GM23338 (cell line): ENCODE results near the gene CIPC. TPM values are rescaled to one million over a fixed set of nuclear protein-coding genes. Genes with fewer than 3 reads are reported as not detected.
A peak's percentile ranks its signal among the peaks of the same experiment; 100 is the strongest.

Source experiments
- ATAC-seq: fragments of 200-7000 bp; cut with Tn5 transposase; 3 replicates; pipeline ENCODE4 v1.9.1; 2020
- DNase-seq: peaks from one replicate; pipeline ENCODE4 v3.0.0-alpha.2; 2015; ENCODE audit warnings: low spot score
- H2AFZ ChIP-seq: fragments of 200-600 bp; sonication (generic); 2 replicates; pipeline ENCODE4 v1.8.0; 2016; ENCODE audit warnings: antibody characterized with exemption, mild to moderate bottlenecking, moderate library complexity
- H3F3A ChIP-seq: fragments of 200-600 bp; sonication (generic); replicated peaks from 2 replicates; pipeline ENCODE4 v1.8.0; 2017; ENCODE audit warnings: antibody characterized with exemption, mixed run types, low read depth
- H3K27ac ChIP-seq: fragments of 200-600 bp; sonication (generic); 2 replicates; pipeline ENCODE4 v1.6.1; 2016; ENCODE audit warnings: low read depth
- H3K27me3 ChIP-seq: fragments of 200-600 bp; sonication (generic); 2 replicates; pipeline ENCODE4 v1.8.0; 2016; ENCODE audit warnings: mild to moderate bottlenecking, mixed run types, moderate library complexity; ENCODE audit not compliant: insufficient read depth
- H3K36me3 ChIP-seq: fragments of 200-600 bp; sonication (generic); 2 replicates; pipeline ENCODE4 v1.8.0; 2016; ENCODE audit warnings: mild to moderate bottlenecking; ENCODE audit not compliant: insufficient read depth
- H3K4me1 ChIP-seq: fragments of 200-600 bp; sonication (generic); 2 replicates; pipeline ENCODE4 v1.8.0; 2016; ENCODE audit warnings: mild to moderate bottlenecking, moderate library complexity; ENCODE audit not compliant: insufficient read depth
- H3K4me2 ChIP-seq: fragments of 200-600 bp; sonication (generic); 2 replicates; pipeline ENCODE4 v1.7.1; 2017; ENCODE audit warnings: mixed run types
- H3K4me3 ChIP-seq: fragments of 200-600 bp; sonication (generic); 2 replicates; pipeline ENCODE4 v1.6.1; 2016; ENCODE audit warnings: mixed run types
- H3K79me2 ChIP-seq: fragments of 200-600 bp; sonication (generic); replicated peaks from 2 replicates; pipeline ENCODE4 v1.8.0; 2017; ENCODE audit warnings: mild to moderate bottlenecking; ENCODE audit not compliant: insufficient read depth
- H3K9me2 ChIP-seq: fragments of 200-600 bp; sonication (generic); 2 replicates; pipeline ENCODE4 v1.8.0; 2017; ENCODE audit not compliant: insufficient read depth
- H4K20me1 ChIP-seq: fragments of 200-600 bp; sonication (generic); replicated peaks from 2 replicates; pipeline ENCODE4 v1.8.0; 2017; ENCODE audit warnings: mild to moderate bottlenecking; ENCODE audit not compliant: insufficient read depth
- H3K27ac Mint-ChIP-seq: 2 replicates; pipeline ENCODE4 v1.8.0; 2020; ENCODE audit warnings: inconsistent platforms, mild to moderate bottlenecking, moderate library complexity, mixed read lengths
- H3K27me3 Mint-ChIP-seq: 3 replicates; pipeline ENCODE4 v1.8.0; 2022; ENCODE audit warnings: low read depth, mild to moderate bottlenecking, moderate library complexity, mixed read lengths, inconsistent platforms; ENCODE audit not compliant: insufficient read depth, poor library complexity
- H3K36me3 Mint-ChIP-seq: 3 replicates; pipeline ENCODE4 v1.8.0; 2021; ENCODE audit warnings: low read depth, mild to moderate bottlenecking, inconsistent platforms, moderate library complexity, mixed read lengths
- H3K4me1 Mint-ChIP-seq: 3 replicates; pipeline ENCODE4 v1.8.0; 2020; ENCODE audit warnings: mild to moderate bottlenecking, inconsistent platforms, mixed read lengths
- H3K4me3 Mint-ChIP-seq: 3 replicates; pipeline ENCODE4 v1.8.0; 2021; ENCODE audit warnings: moderate library complexity, mild to moderate bottlenecking, inconsistent platforms, mixed read lengths
- H3K9me3 Mint-ChIP-seq: 3 replicates; pipeline ENCODE4 v1.8.0; 2020; ENCODE audit warnings: moderate library complexity, mild to moderate bottlenecking, inconsistent platforms, mixed read lengths
- EZH2 ChIP-seq: fragments of 200-600 bp; sonication (generic); IDR thresholded peaks from one replicate; pipeline ENCODE4 v1.8.0; 2017; ENCODE audit warnings: antibody characterized with exemption, mild to moderate bottlenecking, low read depth; ENCODE audit not compliant: unreplicated experiment
- EZH2phosphoT487 ChIP-seq: fragments of 200-600 bp; sonication (generic); IDR thresholded peaks from one replicate; pipeline ENCODE4 v1.8.1; 2018; ENCODE audit warnings: antibody characterized with exemption; ENCODE audit not compliant: unreplicated experiment
- POLR2AphosphoS5 ChIP-seq: IDR thresholded peaks from 2 replicates; pipeline ENCODE4 v1.6.1; 2016; ENCODE audit warnings: antibody characterized with exemption, low read depth
- ZNF331 ChIP-seq: fragments of 250-450 bp; sonication (Bioruptor Pico); IDR thresholded peaks from 2 replicates; pipeline ENCODE4 v1.5.0; 2020; ENCODE audit warnings: low read depth, mild to moderate bottlenecking, moderate library complexity
- polyA plus RNA-seq: library from polyadenylated mRNA; unstranded; fragments of >200 nt; fragmentation: Nextera tagmentation; extraction: Ambion mirVana; gene quantifications from 2 replicates; pipeline ENCODE4 v1.2.1, GENCODE V29; 2016
- total RNA-seq: library from RNA; depleted of rRNA; stranded (reverse); fragments of >200 nt; shearing (Covaris generic); gene quantifications from 2 replicates; pipeline ENCODE4 v1.2.3, GENCODE V29; 2014
- TF ChIP-seq, protein P1 (sequence below): IDR thresholded peaks from one replicate; pipeline ENCODE4 v1.6.1; 2018; ENCODE audit warnings: antibody characterized with exemption; ENCODE audit not compliant: unreplicated experiment
- TF ChIP-seq, protein P2 (sequence below): IDR thresholded peaks from 2 replicates; pipeline ENCODE4 v1.6.1; 2016; ENCODE audit warnings: antibody characterized with exemption
- TF ChIP-seq, protein P3 (sequence below), 2 experiments: fragments of 200-600 bp in 1 of 2; sonication (generic) in 1 of 2; conservative IDR thresholded peaks; 2 replicates each; pipeline versions ENCODE4 v1.5.1 to v1.6.1; 2016 to 2017; ENCODE audit warnings: antibody characterized with exemption in 2 of 2, low read depth in 2 of 2, mild to moderate bottlenecking in 2 of 2, moderate library complexity in 1 of 2

Gene CIPC
- total and polyA plus RNA-seq, 2 experiments from 2014 or later = 8.1 to 36.9 TPM

GRCh38 chr14:77055306-77055705 is 42.8 kb upstream of the CIPC start (continued):
- TF ChIP-seq, protein P1, sequence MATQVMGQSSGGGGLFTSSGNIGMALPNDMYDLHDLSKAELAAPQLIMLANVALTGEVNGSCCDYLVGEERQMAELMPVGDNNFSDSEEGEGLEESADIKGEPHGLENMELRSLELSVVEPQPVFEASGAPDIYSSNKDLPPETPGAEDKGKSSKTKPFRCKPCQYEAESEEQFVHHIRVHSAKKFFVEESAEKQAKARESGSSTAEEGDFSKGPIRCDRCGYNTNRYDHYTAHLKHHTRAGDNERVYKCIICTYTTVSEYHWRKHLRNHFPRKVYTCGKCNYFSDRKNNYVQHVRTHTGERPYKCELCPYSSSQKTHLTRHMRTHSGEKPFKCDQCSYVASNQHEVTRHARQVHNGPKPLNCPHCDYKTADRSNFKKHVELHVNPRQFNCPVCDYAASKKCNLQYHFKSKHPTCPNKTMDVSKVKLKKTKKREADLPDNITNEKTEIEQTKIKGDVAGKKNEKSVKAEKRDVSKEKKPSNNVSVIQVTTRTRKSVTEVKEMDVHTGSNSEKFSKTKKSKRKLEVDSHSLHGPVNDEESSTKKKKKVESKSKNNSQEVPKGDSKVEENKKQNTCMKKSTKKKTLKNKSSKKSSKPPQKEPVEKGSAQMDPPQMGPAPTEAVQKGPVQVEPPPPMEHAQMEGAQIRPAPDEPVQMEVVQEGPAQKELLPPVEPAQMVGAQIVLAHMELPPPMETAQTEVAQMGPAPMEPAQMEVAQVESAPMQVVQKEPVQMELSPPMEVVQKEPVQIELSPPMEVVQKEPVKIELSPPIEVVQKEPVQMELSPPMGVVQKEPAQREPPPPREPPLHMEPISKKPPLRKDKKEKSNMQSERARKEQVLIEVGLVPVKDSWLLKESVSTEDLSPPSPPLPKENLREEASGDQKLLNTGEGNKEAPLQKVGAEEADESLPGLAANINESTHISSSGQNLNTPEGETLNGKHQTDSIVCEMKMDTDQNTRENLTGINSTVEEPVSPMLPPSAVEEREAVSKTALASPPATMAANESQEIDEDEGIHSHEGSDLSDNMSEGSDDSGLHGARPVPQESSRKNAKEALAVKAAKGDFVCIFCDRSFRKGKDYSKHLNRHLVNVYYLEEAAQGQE = no peak
- TF ChIP-seq, protein P2, sequence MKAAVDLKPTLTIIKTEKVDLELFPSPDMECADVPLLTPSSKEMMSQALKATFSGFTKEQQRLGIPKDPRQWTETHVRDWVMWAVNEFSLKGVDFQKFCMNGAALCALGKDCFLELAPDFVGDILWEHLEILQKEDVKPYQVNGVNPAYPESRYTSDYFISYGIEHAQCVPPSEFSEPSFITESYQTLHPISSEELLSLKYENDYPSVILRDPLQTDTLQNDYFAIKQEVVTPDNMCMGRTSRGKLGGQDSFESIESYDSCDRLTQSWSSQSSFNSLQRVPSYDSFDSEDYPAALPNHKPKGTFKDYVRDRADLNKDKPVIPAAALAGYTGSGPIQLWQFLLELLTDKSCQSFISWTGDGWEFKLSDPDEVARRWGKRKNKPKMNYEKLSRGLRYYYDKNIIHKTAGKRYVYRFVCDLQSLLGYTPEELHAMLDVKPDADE = no peak
- TF ChIP-seq POLR2AphosphoS5 (no peak), EZH2 (no peak)
- TF ChIP-seq, protein P3, sequence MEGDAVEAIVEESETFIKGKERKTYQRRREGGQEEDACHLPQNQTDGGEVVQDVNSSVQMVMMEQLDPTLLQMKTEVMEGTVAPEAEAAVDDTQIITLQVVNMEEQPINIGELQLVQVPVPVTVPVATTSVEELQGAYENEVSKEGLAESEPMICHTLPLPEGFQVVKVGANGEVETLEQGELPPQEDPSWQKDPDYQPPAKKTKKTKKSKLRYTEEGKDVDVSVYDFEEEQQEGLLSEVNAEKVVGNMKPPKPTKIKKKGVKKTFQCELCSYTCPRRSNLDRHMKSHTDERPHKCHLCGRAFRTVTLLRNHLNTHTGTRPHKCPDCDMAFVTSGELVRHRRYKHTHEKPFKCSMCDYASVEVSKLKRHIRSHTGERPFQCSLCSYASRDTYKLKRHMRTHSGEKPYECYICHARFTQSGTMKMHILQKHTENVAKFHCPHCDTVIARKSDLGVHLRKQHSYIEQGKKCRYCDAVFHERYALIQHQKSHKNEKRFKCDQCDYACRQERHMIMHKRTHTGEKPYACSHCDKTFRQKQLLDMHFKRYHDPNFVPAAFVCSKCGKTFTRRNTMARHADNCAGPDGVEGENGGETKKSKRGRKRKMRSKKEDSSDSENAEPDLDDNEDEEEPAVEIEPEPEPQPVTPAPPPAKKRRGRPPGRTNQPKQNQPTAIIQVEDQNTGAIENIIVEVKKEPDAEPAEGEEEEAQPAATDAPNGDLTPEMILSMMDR (conservative IDR thresholded peaks at IDR 0.05; ENCODE audit: low read depth in 2 of 2) = no peak

DNA sequence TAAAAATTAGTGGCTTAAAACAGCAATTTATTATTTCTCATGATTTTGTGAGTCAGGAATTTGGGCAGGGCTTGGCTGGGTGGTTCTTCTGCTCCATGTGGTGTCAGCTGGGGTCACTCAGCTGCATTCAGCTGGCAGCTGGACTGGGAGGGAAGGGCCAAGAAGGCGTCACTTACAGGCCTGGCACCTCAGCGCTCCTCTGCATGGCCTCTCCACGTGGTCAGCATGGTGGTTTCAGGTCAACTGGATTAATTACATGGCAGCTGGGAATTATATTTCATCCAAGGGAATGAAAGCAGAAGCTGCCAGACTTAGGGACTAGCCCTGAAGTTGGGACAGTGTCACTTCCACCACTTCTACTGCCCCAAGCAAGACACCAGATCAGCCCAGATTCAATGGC is 42.1 kb upstream of the CIPC start:
- Mint-ChIP-seq H3K36me3 (peaks cover 5% of the 10 kb centered on the region; the same call in 1 of the 3 replicates), H3K27ac (no peak overlapping the region), H3K27me3 (peaks cover 12% of the 10 kb centered on the region), H3K4me3 (no peak overlapping the region), H3K9me3 (peaks cover 16% of the 10 kb centered on the region; the same call in 2 of the 3 replicates), H3K4me1 (peaks cover 27% of the 10 kb centered on the region)
- Histone ChIP-seq H3K4me1 (0 out of 2 replicates have a peak, but pooled peaks cover 9% of the 10 kb centered on the region), H3K27ac (no peak overlapping the region), H3K4me2 (no peak overlapping the region), H3K4me3 (no peak overlapping the region), H3K36me3 (no peaks in the 10 kb centered on the region), H2AFZ (no peak overlapping the region), H3F3A (0 out of 2 replicates have a peak, but pooled peaks cover 3% of the 10 kb centered on the region), H3K9me2 (no peaks in the 10 kb centered on the region), H3K27me3 (no peaks in the 10 kb centered on the region), H4K20me1 (no peaks in the 10 kb centered on the region), H3K79me2 (no peaks in the 10 kb centered on the region)
- DNase-seq (no peak), ATAC-seq (no peak)
- TF ChIP-seq EZH2phosphoT487 (no peak), ZNF331 (CRISPR knock-in tag) (peak; percentile 92)
- TF ChIP-seq, protein P1 = no peak
- TF ChIP-seq, protein P2 = no peak
